C4-2B (cell line): ENCODE data around the gene FGD4.
A peak's percentile ranks its signal among the peaks of the same experiment; 100 is the strongest.

ENCODE experiments used
- H3K27ac ChIP-seq: fragments of 450-650 bp; 2 replicates; pipeline ENCODE4 v1.5.1; 2017
- CTCF ChIP-seq: fragments of 450-650 bp; conservative IDR thresholded peaks from 2 replicates; pipeline ENCODE4 v1.5.1; 2017; ENCODE audit warnings: mild to moderate bottlenecking
- ZFX ChIP-seq: fragments of 450-650 bp; IDR thresholded peaks from 2 replicates; pipeline ENCODE4 v1.6.1; 2017

The FGD4 gene

GRCh38 chr12:32423559-32423958, 24.2 kb downstream of the FGD4 start:
- TF ChIP-seq ZFX (no peak), CTCF (no peak)
- H3K27ac ChIP-seq, result no peak overlapping the region

- TF ChIP-seq CTCF, result no peak
- TF ChIP-seq ZFX, result no peak
- H3K27ac ChIP-seq, result no peak overlapping the region
Measured at GRCh38 chr12:32431025-32431424, 31.7 kb downstream of the FGD4 start.

GRCh38 chr12:32435921-32436705, 36.8 kb downstream of the FGD4 start:
- H3K27ac ChIP-seq, result peak overlapping the region; percentile 23; the same call in 1 of the 2 replicates
- TF ChIP-seq CTCF, result no peak
- no peak for TF ChIP-seq ZFX

GRCh38 chr12:32437095-32437515, 37.7 kb downstream of the FGD4 start:
- TF ChIP-seq ZFX, result no peak
- TF ChIP-seq CTCF, result no peak
- H3K27ac ChIP-seq, result peak overlapping the region; percentile 23; the same call in 1 of the 2 replicates

- no peak for TF ChIP-seq CTCF
- no peak for TF ChIP-seq ZFX
- H3K27ac ChIP-seq, result peak overlapping the region; percentile 52
Measured at GRCh38 chr12:32440120-32440865, 40.9 kb downstream of the FGD4 start.

- no peak for TF ChIP-seq ZFX
- H3K27ac ChIP-seq, result no peak overlapping the region
Measured at GRCh38 chr12:32443491-32443890, 44.1 kb downstream of the FGD4 start.

GRCh38 chr12:32444895-32445294, 45.5 kb downstream of the FGD4 start:
- H3K27ac ChIP-seq, result no peak overlapping the region
- TF ChIP-seq ZFX (no peak), CTCF (no peak)
